OCI-LY7 (cell line): Measurements from ENCODE around the gene CHD5. TPM values are rescaled to one million over a fixed set of nuclear protein-coding genes. Genes with fewer than 3 reads are reported as not detected.

ENCODE experiments used
- BruUV-seq: library from RNA; stranded (reverse); fragments of 400-500 nt; replicated peaks from 2 replicates; lab custom pipeline; 2021; lab: Mats Ljungman, UMichigan
- CTCF ChIA-PET: fragments of 300-600 bp; sonication (Branson Sonifier 250); formaldehyde crosslinking; loops from one replicate; lab custom pipeline; 2022; ENCODE audit warnings: antibody characterized with exemption; ENCODE audit not compliant: unreplicated experiment; lab: Charles Lee
- POLR2A ChIA-PET: fragments of 300-600 bp; sonication (Branson Sonifier 250); formaldehyde crosslinking; loops from one replicate; lab custom pipeline; 2022; ENCODE audit warnings: antibody characterized with exemption; lab: Charles Lee
- DNase-seq: peaks from one replicate; pipeline ENCODE4 v3.0.0-alpha.2; 2015; ENCODE audit warnings: low spot score
- H2AFZ ChIP-seq: fragments of 200-600 bp; sonication (generic), shearing (Covaris generic); 2 replicates; pipeline ENCODE4 v1.6.1; 2014; ENCODE audit warnings: mild to moderate bottlenecking, antibody characterized with exemption, low read length, moderate library complexity
- H3K27ac ChIP-seq: fragments of 200-600 bp; sonication (generic); 2 replicates; pipeline ENCODE4 v1.5.1; 2014; ENCODE audit warnings: mixed run types, low read depth, mild to moderate bottlenecking, moderate library complexity, low read length, inconsistent platforms; ENCODE audit not compliant: poor library complexity, severe bottlenecking
- H3K36me3 ChIP-seq: fragments of 200-600 bp; sonication (generic); 2 replicates; pipeline ENCODE4 v1.6.1; 2014; ENCODE audit warnings: mild to moderate bottlenecking, antibody characterized with exemption, low read length, moderate library complexity, mixed read lengths; ENCODE audit not compliant: insufficient read depth
- H3K4me1 ChIP-seq: fragments of 200-600 bp; sonication (generic); 2 replicates; pipeline ENCODE4 v1.5.1; 2014; ENCODE audit warnings: mild to moderate bottlenecking, low read length; ENCODE audit not compliant: insufficient read depth, poor library complexity, severe bottlenecking
- H3K4me2 ChIP-seq: fragments of 200-600 bp; sonication (generic); 2 replicates; pipeline ENCODE4 v1.6.1; 2014; ENCODE audit warnings: mild to moderate bottlenecking, low read length
- H3K4me3 ChIP-seq: fragments of 200-600 bp; sonication (generic); 2 replicates; pipeline ENCODE4 v1.5.1; 2014; ENCODE audit warnings: mild to moderate bottlenecking, low read depth, low read length; ENCODE audit not compliant: poor library complexity, severe bottlenecking
- H3K79me2 ChIP-seq: fragments of 200-600 bp; sonication (generic); 2 replicates; pipeline ENCODE4 v1.6.1; 2016; ENCODE audit warnings: low read depth, mild to moderate bottlenecking, low read length, moderate library complexity, mixed read lengths; ENCODE audit not compliant: insufficient read depth
- H3K9me2 ChIP-seq: fragments of 200-600 bp; sonication (generic); 2 replicates; pipeline ENCODE4 v1.6.1; 2016; ENCODE audit warnings: mild to moderate bottlenecking, low read length, mixed read lengths; ENCODE audit not compliant: insufficient read depth
- H3K9me3 ChIP-seq: fragments of 200-600 bp; sonication (generic); 2 replicates; pipeline ENCODE4 v1.6.1; 2014; ENCODE audit warnings: mild to moderate bottlenecking, mixed run types, low read length, mixed read lengths
- H4K20me1 ChIP-seq: fragments of 200-600 bp; sonication (generic); 2 replicates; pipeline ENCODE4 v1.6.1; 2014; ENCODE audit warnings: mild to moderate bottlenecking, antibody characterized with exemption, low read length, moderate library complexity, mixed read lengths; ENCODE audit not compliant: insufficient read depth
- EZH2phosphoT487 ChIP-seq: fragments of 200-600 bp; sonication (generic); IDR thresholded peaks from 2 replicates; pipeline ENCODE4 v1.6.1; 2018; ENCODE audit warnings: low read depth, borderline replicate concordance, mild to moderate bottlenecking, mixed run types, antibody characterized with exemption, low read length, moderate library complexity, mixed read lengths
- intact Hi-C: fragments of 100-400 bp; cut with micrococcal nuclease; formaldehyde crosslinking; loops from one replicate; pipeline ENCODE4 v1.10.0; 2022; ENCODE audit not compliant: unreplicated experiment
- total RNA-seq, 2 experiments: library from RNA; depleted of rRNA in 1 of 2; stranded (reverse); fragments of >200 nt in 1 of 2; shearing (Covaris generic) in 1 of 2; gene quantifications; 2 replicates each; pipeline ENCODE4 v1.2.3, GENCODE V29; 2014 to 2022
- TF ChIP-seq, protein P1 (sequence below): fragments of 200-600 bp; sonication (generic); conservative IDR thresholded peaks from 2 replicates; pipeline ENCODE4 v1.5.1; 2014; ENCODE audit warnings: mild to moderate bottlenecking, antibody characterized with exemption, low read length, moderate library complexity, mixed read lengths

CHD5 gene
- total RNA-seq, 2 experiments from 2014 or later = 0.19 to 0.38 TPM

DNA sequence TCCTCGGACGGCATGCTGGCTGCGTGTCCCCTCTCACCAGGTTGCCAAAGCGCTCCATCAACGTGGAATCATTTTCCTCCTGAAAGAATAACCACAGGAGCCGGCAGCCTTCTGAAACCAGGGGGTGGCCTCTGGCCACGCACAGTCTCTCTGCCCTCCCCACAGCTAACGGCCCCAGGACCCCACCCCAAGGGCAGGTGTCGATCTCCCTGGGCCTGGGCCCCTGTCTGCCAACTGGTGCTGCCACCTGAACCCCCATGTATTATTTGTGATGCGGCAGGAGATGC, 88.4 kb downstream of the CHD5 start:
- no peak for DNase-seq
- Histone ChIP-seq H3K9me3 (no peaks in the 10 kb centered on the region), H3K4me1 (no peaks in the 10 kb centered on the region), H4K20me1 (no peaks in the 10 kb centered on the region), H3K79me2 (no peaks in the 10 kb centered on the region), H2AFZ (no peak overlapping the region), H3K4me2 (no peak overlapping the region), H3K4me3 (no peak overlapping the region), H3K36me3 (no peaks in the 10 kb centered on the region), H3K9me2 (no peaks in the 10 kb centered on the region), H3K27ac (no peak overlapping the region)
- intact Hi-C loops = no loop called here
- no peak for TF ChIP-seq EZH2phosphoT487
- TF ChIP-seq, protein P1, sequence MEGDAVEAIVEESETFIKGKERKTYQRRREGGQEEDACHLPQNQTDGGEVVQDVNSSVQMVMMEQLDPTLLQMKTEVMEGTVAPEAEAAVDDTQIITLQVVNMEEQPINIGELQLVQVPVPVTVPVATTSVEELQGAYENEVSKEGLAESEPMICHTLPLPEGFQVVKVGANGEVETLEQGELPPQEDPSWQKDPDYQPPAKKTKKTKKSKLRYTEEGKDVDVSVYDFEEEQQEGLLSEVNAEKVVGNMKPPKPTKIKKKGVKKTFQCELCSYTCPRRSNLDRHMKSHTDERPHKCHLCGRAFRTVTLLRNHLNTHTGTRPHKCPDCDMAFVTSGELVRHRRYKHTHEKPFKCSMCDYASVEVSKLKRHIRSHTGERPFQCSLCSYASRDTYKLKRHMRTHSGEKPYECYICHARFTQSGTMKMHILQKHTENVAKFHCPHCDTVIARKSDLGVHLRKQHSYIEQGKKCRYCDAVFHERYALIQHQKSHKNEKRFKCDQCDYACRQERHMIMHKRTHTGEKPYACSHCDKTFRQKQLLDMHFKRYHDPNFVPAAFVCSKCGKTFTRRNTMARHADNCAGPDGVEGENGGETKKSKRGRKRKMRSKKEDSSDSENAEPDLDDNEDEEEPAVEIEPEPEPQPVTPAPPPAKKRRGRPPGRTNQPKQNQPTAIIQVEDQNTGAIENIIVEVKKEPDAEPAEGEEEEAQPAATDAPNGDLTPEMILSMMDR = no peak
- ChIA-PET POLR2A (no interaction called here), CTCF (no interaction called here)
- no TSS peak for BruUV-seq

DNA sequence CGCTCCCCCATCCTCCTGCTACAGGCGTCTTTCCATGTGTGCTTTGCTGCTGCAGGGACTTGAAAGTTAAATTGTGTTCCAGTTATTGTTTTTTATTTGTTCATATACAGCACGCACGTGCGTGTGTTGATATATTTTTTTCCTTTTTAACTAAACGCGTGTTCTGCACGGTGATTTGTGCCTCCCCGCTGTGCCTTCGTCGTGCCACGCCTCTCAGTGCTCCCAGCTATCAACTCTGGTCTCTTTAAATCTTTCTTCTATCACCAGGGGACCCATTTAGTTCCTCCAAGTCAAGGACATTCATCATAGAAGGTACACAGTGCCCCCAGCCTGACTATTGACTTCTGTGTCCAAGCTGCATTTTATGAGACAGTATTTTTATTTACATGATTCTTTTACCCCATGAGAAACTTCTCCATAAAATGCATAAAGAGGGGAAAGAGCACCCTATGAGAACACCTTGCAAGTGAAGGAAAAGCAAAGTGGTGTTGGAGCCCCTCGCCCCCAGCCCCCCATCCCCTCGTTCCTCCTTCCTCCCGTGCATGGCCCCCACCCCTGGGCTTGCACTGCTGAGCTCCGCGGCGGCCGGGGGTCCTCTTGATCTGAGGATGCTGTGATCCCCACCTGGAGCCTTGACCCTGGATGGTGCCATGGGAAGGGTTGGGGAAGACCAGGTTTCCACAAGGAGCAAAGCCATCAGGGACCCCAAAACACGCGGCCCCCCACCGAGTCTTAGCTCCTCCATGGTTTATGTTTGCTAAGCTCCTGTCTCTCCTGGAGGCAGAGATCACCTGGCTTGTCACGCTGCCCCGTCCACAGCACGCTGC, 88.9 kb downstream of the CHD5 start:
- Histone ChIP-seq H3K27ac (no peak overlapping the region), H3K4me1 (no peaks in the 10 kb centered on the region), H3K4me2 (no peak overlapping the region), H3K36me3 (no peaks in the 10 kb centered on the region), H3K4me3 (no peak overlapping the region), H3K9me2 (no peaks in the 10 kb centered on the region), H3K79me2 (no peaks in the 10 kb centered on the region), H4K20me1 (no peaks in the 10 kb centered on the region), H3K9me3 (no peaks in the 10 kb centered on the region), H2AFZ (no peak overlapping the region)
- BruUV-seq = no TSS peak
- ChIA-PET POLR2A (no interaction called here), CTCF (no interaction called here)
- intact Hi-C loops = no loop called here
- no peak for TF ChIP-seq EZH2phosphoT487
- DNase-seq = no peak

DNA sequence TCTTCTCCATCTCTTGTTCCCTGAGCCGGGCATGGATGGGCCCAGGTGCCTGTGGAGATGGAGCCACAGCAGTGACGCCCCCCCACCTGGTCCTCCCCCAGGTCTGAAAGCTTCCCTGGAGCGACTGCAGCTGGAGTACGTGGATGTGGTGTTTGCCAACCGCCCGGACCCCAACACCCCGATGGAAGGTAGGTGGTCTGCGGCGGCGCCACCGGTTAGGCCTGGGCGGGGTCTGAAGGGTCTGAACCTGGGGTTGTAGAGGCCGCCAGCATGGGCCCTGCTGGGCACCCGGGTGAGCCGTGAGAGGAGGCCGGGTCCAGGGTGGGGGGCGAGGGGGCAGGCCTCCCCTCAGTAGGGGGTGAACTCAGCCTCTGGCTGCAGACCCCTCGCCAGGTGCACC, 89.8 kb downstream of the CHD5 start:
- no TSS peak for BruUV-seq
- Histone ChIP-seq H3K9me2 (no peaks in the 10 kb centered on the region), H4K20me1 (no peaks in the 10 kb centered on the region), H3K27ac (no peak overlapping the region), H3K4me3 (no peak overlapping the region), H2AFZ (no peak overlapping the region), H3K79me2 (no peaks in the 10 kb centered on the region), H3K4me1 (no peaks in the 10 kb centered on the region), H3K4me2 (no peak overlapping the region), H3K36me3 (no peaks in the 10 kb centered on the region), H3K9me3 (no peaks in the 10 kb centered on the region)
- no peak for DNase-seq
- CTCF ChIA-PET = no interaction called here
- POLR2A ChIA-PET = no interaction called here
- intact Hi-C loops = no loop called here
- TF ChIP-seq EZH2phosphoT487 = no peak
- TF ChIP-seq, protein P1 = no peak
